Type B pancreatic cell (in vitro differentiated cells): ENCODE measurements around the gene DNAJB13. TPM values are rescaled to one million over a fixed set of nuclear protein-coding genes. Genes with fewer than 3 reads are reported as not detected.
"Not testable (repeated sequence)": the region's sequence is repeated elsewhere in the genome, so short reads cannot be mapped to it uniquely, and the experiment has no call there.

Source experiments
- DNase-seq: peaks from one replicate; pipeline ENCODE4 v3.0.0; 2021; ENCODE audit warnings: mixed read lengths; ENCODE audit not compliant: unreplicated experiment; ENCODE audit errors: extremely low spot score
- H3K27ac Mint-ChIP-seq: 2 replicates; pipeline ENCODE4 v1.8.0; 2021; ENCODE audit warnings: mild to moderate bottlenecking, mixed read lengths
- H3K27me3 Mint-ChIP-seq: 2 replicates; pipeline ENCODE4 v1.8.0; 2021; ENCODE audit warnings: mixed read lengths
- H3K36me3 Mint-ChIP-seq: 2 replicates; pipeline ENCODE4 v1.8.0; 2021; ENCODE audit warnings: mixed read lengths
- H3K4me1 Mint-ChIP-seq: one replicate; pipeline ENCODE4 v1.8.0; 2021; ENCODE audit warnings: mixed read lengths; ENCODE audit not compliant: unreplicated experiment
- H3K4me3 Mint-ChIP-seq: 2 replicates; pipeline ENCODE4 v1.8.0; 2021; ENCODE audit warnings: mild to moderate bottlenecking, mixed read lengths
- H3K9me3 Mint-ChIP-seq: 2 replicates; pipeline ENCODE4 v1.8.0; 2021; ENCODE audit warnings: mixed read lengths
- total RNA-seq: library from RNA; stranded (reverse); gene quantifications from 2 replicates; pipeline ENCODE4 v1.2.1, GENCODE V29; 2021; ENCODE audit warnings: low replicate concordance
- TF ChIP-seq, protein P1 (sequence below): fragments of 200-600 bp; sonication (generic); conservative IDR thresholded peaks from 2 replicates; pipeline ENCODE4 v1.5.0; 2021; ENCODE audit warnings: antibody characterized with exemption, mild to moderate bottlenecking

DNAJB13 gene
- total RNA-seq, 1 donor from 2014 or later: 2.8 TPM

GRCh38 chr11:73932781-73933180 is 18.0 kb upstream of the DNAJB13 start:
- DNase-seq: no peak
- TF ChIP-seq, protein P1, sequence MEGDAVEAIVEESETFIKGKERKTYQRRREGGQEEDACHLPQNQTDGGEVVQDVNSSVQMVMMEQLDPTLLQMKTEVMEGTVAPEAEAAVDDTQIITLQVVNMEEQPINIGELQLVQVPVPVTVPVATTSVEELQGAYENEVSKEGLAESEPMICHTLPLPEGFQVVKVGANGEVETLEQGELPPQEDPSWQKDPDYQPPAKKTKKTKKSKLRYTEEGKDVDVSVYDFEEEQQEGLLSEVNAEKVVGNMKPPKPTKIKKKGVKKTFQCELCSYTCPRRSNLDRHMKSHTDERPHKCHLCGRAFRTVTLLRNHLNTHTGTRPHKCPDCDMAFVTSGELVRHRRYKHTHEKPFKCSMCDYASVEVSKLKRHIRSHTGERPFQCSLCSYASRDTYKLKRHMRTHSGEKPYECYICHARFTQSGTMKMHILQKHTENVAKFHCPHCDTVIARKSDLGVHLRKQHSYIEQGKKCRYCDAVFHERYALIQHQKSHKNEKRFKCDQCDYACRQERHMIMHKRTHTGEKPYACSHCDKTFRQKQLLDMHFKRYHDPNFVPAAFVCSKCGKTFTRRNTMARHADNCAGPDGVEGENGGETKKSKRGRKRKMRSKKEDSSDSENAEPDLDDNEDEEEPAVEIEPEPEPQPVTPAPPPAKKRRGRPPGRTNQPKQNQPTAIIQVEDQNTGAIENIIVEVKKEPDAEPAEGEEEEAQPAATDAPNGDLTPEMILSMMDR: no peak
- Mint-ChIP-seq H3K4me1 (no peaks in the 10 kb centered on the region), H3K27me3 (no peaks in the 10 kb centered on the region), H3K9me3 (no peaks in the 10 kb centered on the region), H3K27ac (no peak overlapping the region), H3K36me3 (peaks cover 11% of the 10 kb centered on the region), H3K4me3 (no peak overlapping the region)

DNA sequence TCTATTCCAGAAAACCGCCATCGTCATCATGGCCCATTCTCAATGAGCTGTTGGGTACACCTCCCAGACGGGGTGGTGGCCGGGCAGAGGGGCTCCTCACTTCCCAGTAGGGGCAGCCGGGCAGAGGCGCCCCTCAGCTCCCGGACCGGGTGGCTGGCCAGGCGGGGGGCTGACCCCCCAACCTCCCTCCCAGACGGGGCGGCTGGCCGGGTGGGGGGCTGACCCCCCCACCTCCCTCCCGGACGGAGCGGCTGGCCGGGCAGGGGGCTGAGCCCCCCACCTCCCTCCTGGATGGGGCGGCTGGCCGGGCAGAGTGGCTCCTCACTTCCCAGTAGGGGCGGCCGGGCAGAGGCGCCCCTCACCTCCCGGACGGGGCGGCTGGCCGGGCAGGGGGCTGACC is 14.8 kb upstream of the DNAJB13 start:
- H3K4me1 Mint-ChIP-seq, H3K27ac Mint-ChIP-seq, H3K4me3 Mint-ChIP-seq, DNase-seq, H3K9me3 Mint-ChIP-seq, H3K27me3 Mint-ChIP-seq: not testable (repeated sequence)
- peaks cover 13% of the 10 kb centered on the region for H3K36me3 Mint-ChIP-seq

DNA sequence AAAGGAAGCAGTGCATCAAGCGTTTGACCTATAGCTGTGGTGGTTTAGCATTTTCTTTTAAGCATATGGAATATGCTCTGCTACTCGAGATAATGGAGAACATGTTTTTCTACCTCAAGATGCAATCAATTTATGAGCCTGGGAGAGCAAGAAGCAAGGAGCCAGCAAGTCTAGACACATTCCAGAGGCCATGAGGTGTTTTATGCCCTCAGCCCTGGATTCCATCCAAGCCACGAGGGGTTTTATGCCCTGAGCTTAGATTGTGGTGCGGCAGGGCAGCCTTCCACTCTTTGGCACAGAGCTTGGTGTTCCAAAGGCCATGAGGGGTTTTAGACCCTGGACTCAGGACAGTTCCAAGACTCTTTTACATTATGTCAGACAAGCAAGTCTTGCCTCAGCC is 11.7 kb upstream of the DNAJB13 start:
- H3K27ac Mint-ChIP-seq: no peak overlapping the region
- no peaks in the 10 kb centered on the region for H3K4me1 Mint-ChIP-seq
- peaks cover 10% of the 10 kb centered on the region for H3K36me3 Mint-ChIP-seq
- H3K27me3 Mint-ChIP-seq: no peaks in the 10 kb centered on the region
- no peak overlapping the region for H3K4me3 Mint-ChIP-seq
- TF ChIP-seq, protein P1: no peak
- H3K9me3 Mint-ChIP-seq: peaks cover 6% of the 10 kb centered on the region
- DNase-seq: no peak

DNA sequence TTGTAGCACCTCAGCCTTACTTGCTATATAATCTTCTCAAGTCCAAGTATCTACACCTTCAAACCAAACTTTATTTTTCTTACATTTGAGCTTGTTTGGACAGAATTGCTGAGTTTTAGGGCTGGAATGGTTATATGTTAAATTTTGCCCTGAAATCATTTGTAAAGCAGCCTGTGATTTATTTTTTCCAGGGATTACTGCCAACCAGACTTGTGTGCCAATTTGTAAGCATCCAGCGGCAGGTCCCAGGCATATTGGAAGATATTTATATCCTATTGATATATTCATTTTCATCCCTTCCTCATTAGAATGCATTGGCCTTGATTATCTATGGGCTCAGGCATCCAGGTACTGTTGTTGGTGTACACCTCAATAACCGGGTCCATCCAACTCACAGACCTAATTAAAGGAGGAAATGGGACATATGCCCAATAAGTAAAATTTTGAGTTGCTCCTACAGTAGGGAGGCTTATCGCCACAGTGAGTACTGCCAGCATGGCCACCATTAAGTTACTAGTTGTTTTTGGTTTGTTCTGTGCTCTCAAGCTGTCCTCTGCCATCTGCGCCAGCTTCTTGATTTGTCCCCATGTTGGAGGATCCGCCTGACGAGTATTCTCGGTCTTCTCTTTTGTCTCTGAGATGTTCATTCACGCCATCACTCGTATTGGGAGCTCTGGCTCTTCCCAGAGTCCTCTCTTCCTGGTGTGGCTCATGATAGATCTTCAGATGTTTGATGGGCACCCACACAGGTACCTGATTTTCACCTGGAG is 9.8 kb upstream of the DNAJB13 start:
- H3K36me3 Mint-ChIP-seq: peaks cover 6% of the 10 kb centered on the region
- TF ChIP-seq, protein P1: no peak
- DNase-seq: no peak
- peaks cover 6% of the 10 kb centered on the region for H3K9me3 Mint-ChIP-seq
- no peaks in the 10 kb centered on the region for H3K4me1 Mint-ChIP-seq
- H3K27me3 Mint-ChIP-seq: no peaks in the 10 kb centered on the region
- no peak overlapping the region for H3K4me3 Mint-ChIP-seq
- H3K27ac Mint-ChIP-seq: no peak overlapping the region

GRCh38 chr11:73942010-73942409 is 8.8 kb upstream of the DNAJB13 start:
- Mint-ChIP-seq H3K9me3 (peaks cover 12% of the 10 kb centered on the region), H3K27ac (no peak overlapping the region), H3K27me3 (no peaks in the 10 kb centered on the region), H3K4me1 (no peaks in the 10 kb centered on the region), H3K4me3 (no peak overlapping the region), H3K36me3 (peaks cover 6% of the 10 kb centered on the region)
- TF ChIP-seq, protein P1: no peak
- DNase-seq: no peak

DNA sequence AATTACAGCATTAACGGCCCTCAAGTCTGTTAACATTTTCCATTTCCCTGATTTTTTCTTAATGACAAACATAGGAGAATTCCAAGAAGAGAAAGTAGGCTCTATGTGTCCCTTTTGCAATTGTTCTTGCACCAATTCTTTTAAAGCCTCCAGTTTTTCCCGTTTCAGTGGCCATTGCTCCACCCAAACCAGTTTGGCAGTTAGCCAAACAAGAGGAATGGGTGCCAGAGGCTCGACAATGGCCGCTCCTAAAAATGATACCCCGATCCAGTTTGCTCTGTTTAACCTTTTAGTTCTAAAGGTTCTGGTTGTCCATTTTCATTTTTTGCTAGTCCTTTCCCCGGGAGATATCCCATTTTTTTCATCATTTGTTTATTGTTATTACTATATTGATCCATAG is 6.7 kb upstream of the DNAJB13 start:
- no peak for DNase-seq
- H3K36me3 Mint-ChIP-seq: no peaks in the 10 kb centered on the region
- H3K4me1 Mint-ChIP-seq: no peaks in the 10 kb centered on the region
- H3K4me3 Mint-ChIP-seq: no peak overlapping the region
- TF ChIP-seq, protein P1: no peak
- no peaks in the 10 kb centered on the region for H3K27me3 Mint-ChIP-seq
- no peak overlapping the region for H3K27ac Mint-ChIP-seq
- peaks cover 6% of the 10 kb centered on the region for H3K9me3 Mint-ChIP-seq
